PC-9 (cell line): ENCODE data around the gene SULT4A1.

Experiments used
- EZH2 ChIP-seq: fragments of 200-600 bp; sonication (generic); IDR thresholded peaks from 2 replicates; pipeline ENCODE4 v1.8.0; 2017; ENCODE audit warnings: antibody characterized with exemption, low read depth
- TF ChIP-seq, protein P1 (sequence below): fragments of 200-600 bp; sonication (generic); conservative IDR thresholded peaks from 2 replicates; pipeline ENCODE4 v1.6.1; 2017; ENCODE audit warnings: mixed run types, antibody characterized with exemption, mild to moderate bottlenecking, moderate library complexity

DNA sequence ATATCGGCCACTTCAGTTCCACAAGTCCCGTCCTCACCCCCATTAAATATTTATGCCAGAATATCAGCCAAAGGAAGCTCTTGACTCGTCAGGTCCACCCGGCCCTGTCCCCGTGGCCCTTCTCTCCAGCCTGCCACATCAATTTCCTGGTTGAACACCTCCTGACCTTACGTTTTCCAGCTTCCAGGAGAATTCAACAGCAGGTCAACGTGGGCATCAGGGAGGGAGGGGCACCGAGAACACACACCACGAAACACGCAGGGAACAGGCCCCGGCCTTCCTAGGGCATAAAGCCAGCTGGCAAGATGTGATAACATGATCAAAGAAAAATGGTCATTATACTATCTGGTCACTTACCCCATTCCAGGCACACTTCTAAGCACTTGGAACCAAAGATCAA lies 15.3 kb downstream of the SULT4A1 start:
- TF ChIP-seq EZH2: no peak
- TF ChIP-seq, protein P1, sequence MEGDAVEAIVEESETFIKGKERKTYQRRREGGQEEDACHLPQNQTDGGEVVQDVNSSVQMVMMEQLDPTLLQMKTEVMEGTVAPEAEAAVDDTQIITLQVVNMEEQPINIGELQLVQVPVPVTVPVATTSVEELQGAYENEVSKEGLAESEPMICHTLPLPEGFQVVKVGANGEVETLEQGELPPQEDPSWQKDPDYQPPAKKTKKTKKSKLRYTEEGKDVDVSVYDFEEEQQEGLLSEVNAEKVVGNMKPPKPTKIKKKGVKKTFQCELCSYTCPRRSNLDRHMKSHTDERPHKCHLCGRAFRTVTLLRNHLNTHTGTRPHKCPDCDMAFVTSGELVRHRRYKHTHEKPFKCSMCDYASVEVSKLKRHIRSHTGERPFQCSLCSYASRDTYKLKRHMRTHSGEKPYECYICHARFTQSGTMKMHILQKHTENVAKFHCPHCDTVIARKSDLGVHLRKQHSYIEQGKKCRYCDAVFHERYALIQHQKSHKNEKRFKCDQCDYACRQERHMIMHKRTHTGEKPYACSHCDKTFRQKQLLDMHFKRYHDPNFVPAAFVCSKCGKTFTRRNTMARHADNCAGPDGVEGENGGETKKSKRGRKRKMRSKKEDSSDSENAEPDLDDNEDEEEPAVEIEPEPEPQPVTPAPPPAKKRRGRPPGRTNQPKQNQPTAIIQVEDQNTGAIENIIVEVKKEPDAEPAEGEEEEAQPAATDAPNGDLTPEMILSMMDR: no peak
